GM21390 (cell line): Measurements from ENCODE around the gene TIGD4.
A peak's percentile ranks its signal among the peaks of the same experiment; 100 is the strongest.

Experiments used
- ATAC-seq: cut with Tn5 transposase; IDR thresholded peaks from one replicate; pipeline ENCODE4 v1.9.1; 2021; ENCODE audit not compliant: unreplicated experiment

TIGD4 gene

GRCh38 chr4:152779513-152780266, at the start of gene TIGD4, which contains the start of gene ARFIP1:
Gene TIGD4, minus strand, starts transcription at chr4:152779730. Its CDS starts 8,726 bp downstream, at chr4:152771004.
Gene ARFIP1, plus strand, starts transcription at chr4:152779954. Its CDS starts 49,680 bp downstream, at chr4:152829634.
- peak; percentile 89 for ATAC-seq

DNA sequence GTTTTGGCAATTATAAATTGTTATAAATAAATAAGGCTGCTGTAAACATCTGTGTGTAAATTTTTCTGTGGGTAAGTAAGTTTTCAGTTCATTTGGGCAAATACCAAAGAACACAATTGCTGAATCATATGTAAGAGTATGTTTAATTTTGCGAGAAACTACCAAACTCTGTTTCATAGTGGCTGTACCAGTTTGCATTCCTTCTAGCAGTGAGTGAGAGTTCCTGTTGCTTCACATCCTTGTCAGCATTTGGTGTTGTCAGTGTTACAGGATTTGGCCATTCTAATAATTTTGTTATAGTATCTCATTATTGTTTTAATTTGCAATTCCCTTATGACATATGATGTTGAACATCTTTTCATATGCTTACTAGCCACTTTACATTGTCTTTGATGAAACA, 48.6 kb upstream of the TIGD4 start:
- no peak for ATAC-seq

- no peak for ATAC-seq
These were observed 45.8 kb upstream of the TIGD4 start for GRCh38 chr4:152825336-152825735.

DNA sequence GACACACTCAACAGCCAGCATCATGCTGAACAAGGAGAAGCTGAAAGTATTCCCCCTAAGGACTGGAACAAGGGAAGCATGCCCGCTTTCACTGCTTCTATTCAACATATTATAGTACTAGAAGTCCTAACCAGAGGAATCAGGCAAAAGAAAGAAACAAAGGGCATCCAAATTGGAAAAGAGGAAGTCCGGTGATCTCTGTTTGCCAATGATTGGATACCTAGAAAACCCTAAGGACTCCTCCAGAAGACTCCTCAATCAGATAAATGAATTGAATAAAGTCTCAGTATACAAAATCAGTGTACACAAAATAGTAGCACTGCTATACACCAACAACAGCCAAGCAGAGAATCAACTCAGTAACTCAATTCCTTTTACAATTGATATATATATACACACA, 45.0 kb upstream of the TIGD4 start:
- ATAC-seq, result no peak

GRCh38 chr4:152822323-152822722, 42.8 kb upstream of the TIGD4 start:
- ATAC-seq, result no peak

GRCh38 chr4:152820073-152820472, 40.5 kb upstream of the TIGD4 start:
- no peak for ATAC-seq

- ATAC-seq, result no peak
These were observed 39.6 kb upstream of the TIGD4 start for GRCh38 chr4:152819026-152819645.

- no peak for ATAC-seq
These were observed 37.8 kb upstream of the TIGD4 start for GRCh38 chr4:152817331-152817730.

DNA sequence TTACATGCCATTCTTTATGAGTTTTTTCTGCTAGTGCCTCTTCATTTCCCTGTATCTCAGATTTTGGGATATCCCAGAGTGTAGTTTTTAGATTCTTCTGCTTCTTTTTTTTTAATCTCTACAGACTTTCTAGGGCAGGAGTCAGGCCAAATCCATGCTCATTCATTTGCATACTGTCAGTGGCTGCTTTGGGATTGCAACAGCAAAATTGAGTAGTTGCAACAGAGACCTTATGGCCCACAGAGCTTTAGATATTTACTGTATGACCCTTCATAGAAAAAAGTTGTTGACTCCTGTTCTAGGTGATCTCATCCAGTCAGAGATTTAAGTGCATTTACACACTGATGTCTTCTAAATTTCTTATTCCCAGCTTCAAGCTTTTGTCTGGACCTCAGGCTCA, 35.5 kb upstream of the TIGD4 start:
- ATAC-seq, result no peak

DNA sequence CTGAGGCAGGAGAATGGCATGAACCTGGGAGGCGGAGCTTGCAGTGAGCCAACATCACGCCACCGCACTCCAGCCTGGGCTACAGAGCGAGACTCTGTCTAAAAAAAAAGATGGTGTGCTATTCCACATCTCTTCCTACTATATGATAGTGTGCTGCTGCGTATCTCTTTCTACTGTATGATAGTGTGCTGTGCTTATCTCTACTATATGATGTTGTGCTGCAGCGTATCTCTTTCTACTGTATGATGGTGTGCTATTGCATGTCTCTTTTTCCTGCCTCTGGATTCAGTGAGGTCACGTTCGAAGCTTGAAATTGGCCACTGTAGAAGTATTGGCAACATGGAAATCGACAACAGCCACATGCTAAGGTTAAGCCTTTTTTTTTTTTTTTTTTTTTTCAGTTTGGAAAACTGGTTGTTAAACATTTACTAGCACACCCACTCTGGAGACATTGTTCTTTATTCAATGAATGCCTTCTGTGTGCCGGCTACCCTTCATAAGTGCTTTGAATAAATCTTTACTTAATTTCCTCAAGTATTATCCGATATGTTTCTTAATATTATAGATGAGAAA, 31.3 kb upstream of the TIGD4 start:
- ATAC-seq, result no peak

DNA sequence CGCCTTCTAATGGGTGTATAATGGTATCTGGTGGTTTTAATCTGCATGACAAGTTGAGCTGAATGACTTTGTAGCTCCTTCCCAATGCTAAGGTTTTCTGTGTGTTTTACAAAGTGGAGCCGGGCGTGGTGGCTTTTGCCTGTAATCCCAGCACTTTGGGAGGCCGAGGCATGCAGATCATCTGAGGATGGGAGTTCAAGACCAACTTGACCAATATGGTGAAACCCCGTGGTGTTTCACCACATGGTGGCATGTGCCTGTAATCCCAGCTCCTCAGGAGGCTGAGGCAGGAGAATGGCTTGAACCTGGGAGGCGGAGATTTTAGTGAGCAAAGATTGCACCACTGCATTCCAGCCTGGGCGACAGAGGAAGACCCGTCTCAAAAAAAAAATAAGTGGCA, 29.1 kb upstream of the TIGD4 start:
- ATAC-seq, result no peak

DNA sequence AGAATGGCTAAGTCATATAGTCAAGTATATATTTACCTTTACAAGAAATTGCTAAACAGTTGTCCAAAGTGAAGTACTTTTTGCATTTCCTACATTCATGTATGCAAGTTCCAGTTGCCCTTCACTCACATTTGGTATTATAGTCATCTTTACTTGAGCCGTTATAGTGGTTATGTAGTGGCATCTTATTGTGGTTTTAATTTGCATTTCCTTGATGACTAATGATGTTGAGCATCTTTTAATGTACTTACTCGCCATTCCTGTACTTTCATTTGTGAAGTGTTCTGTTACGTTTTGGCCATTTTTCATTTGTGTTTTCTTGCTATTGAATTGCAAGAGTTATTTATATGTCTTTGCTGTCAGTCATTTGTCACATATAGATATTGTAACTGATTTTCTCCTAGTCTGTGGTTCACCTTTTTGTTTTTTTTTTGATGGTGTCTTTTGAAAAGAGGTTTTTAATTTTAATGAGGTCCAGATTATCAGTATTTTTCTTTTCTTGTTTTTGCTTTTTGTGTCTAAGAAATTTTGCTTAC, 27.8 kb upstream of the TIGD4 start:
- no peak for ATAC-seq

DNA sequence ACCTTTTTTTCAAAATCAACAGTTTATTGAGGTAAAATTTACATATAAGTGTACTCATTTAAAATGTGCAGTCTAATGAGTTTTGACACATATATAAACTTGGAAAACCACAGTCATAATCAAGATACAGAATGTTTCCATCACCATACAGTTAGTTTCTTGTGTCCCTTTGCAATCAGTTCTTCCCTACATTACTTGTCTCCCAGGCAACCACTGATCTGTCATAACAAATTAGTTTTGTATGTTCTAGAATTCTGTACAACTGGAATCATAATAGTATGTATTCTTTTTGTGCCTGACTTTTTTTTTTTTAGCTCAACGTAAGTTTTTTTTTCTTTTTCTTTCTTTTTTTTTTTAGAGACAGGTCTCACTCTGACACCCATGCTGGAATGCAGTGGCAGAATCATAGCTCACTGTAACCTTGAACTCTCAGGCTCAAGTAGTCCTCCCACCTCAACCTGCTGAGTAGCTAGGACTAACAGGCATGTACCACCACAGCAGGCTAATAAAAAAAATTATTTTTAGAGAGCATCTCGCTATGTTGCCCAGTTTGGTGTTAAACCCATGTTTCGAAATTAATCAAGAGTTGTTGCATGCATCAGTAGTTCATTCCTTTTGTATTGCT, 27.1 kb upstream of the TIGD4 start:
- no peak for ATAC-seq

- ATAC-seq, result no peak
These were observed 26.3 kb upstream of the TIGD4 start for GRCh38 chr4:152805818-152806217.

- no peak for ATAC-seq
These were observed 25.6 kb upstream of the TIGD4 start for GRCh38 chr4:152805071-152805650.

DNA sequence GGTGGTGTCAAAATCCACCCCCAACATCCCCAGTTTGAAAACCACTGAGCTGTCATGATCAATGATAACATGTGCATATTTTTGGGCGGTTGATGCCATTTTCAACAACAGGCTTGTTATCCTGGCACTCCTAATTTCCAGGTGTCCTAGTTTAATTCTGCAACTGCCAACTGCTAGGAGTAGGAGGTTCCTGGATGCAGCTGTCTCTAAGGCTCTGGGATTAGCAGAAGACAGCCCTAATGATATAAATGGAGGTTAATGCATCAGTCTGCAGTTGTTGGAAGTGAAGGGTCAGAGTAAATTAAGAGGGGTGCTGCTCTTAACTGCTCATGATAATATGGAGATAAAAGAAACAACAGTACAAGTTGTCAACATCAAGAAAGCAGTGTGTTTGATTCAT, 24.0 kb upstream of the TIGD4 start:
- no peak for ATAC-seq

DNA sequence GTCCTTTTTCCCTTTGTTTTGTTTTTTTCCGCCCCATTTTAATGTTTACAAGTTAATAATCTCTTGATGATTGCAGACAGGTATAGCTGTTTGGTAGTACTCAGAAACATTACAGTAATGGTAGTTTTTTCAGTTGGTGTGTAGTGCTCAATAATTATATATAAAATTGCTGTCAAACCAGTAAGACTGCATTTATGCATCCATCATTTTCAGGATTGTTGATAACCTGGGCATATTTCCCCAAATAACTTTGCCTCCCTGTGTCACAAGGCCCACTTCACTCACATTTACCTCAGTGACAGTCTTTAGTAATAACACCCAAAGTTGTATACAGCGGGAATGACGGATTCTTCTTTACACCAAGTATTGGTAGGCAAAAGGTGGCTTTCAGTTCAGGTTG, 16.4 kb upstream of the TIGD4 start:
- ATAC-seq, result no peak

DNA sequence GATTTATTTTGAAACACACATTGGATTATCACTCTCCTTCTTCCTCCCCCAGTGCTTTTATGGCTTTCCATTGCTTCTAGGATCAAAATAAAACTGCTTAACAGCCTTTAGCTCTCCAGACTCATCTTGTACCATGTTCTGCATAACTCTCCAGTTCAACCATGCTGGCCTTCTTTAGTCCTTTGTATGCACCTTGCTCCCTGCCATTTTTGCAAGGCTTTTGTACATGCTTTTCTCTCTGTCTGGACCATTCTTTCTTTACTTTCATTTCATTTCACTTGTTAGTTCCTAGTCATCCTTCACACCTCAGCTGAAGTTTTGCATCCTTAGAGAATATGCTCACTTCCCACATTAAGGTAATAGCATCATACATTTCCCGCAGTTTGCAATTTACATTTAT, 7.1 kb upstream of the TIGD4 start:
- no peak for ATAC-seq

DNA sequence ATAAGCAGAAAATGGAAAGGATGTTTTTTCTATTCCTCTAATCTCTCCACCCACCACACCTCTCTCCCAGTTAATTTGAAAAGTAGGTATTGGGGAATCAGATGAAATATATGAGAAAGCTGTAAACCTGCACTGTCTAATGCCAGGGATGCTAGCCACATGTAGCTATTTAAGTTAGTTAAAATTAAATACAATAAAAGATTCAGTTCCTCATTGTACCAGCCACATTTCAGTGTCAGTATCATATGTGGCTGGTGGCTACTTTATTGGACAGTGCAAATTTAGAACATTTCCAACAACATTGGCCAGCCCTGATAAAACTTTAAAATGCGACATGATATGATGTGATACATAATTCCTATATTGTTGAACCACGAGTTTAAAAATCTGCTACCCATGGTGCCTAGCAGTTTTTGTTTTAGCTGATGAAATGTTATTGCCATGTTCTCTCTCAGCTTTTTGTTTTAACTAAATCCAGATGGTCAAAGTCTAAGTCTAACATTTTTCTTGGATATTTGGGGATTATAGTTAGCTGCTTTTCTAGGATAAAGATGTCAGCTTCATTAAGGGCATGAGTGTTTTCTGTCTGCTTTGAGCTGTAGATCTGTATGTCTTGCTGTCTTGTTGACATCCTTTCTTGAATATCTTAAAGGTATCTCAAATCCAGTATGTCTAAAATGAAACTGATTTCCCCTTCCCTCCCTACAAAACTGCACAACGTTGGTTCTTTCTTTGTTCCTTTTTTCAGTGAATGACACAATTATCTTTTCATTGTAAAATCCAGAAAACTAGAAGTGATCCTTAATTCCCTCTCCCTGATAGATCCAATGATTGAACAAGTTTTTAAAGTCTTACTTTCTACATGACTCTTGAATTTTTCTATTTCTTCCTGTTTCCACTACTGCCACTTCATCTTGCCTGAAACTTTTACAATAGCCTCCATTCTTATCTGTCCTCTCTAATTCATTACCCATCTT, 6.4 kb upstream of the TIGD4 start:
- ATAC-seq, result no peak
